Dermis blood vessel endothelial cell (primary cell): ENCODE results near the gene GRIN2A. TPM values are rescaled to one million over a fixed set of nuclear protein-coding genes. Genes with fewer than 3 reads are reported as not detected.
A peak's percentile ranks its signal among the peaks of the same experiment; 100 is the strongest.

ENCODE experiments used
- DNase-seq: peaks from one replicate; pipeline ENCODE4 v3.0.0; 2010
- total RNA-seq: library from RNA; depleted of rRNA; stranded (reverse); fragments of >200 nt; gene quantifications from 2 replicates; pipeline ENCODE4 v1.2.3, GENCODE V29; 2014

GRIN2A gene
- total RNA-seq, result not detected in 2 replicates

GRCh38 chr16:10182222-10183053 lies at the start of gene GRIN2A:
Gene GRIN2A, minus strand, starts transcription at chr16:10182428. Its CDS starts 2,017 bp downstream, at chr16:10180411.
- DNase-seq, result peak; percentile 1

- no peak for DNase-seq
Measured at GRCh38 chr16:10231563-10231962, 49.3 kb upstream of the GRIN2A start.

- DNase-seq, result no peak
Measured at GRCh38 chr16:10228779-10229178, 46.6 kb upstream of the GRIN2A start.

GRCh38 chr16:10226987-10227306 lies 44.7 kb upstream of the GRIN2A start:
- DNase-seq, result no peak

- DNase-seq, result no peak
Measured at GRCh38 chr16:10226141-10226986, 44.1 kb upstream of the GRIN2A start.

GRCh38 chr16:10225653-10226052 lies 43.4 kb upstream of the GRIN2A start:
- no peak for DNase-seq

- DNase-seq, result no peak
Measured at GRCh38 chr16:10224850-10225249, 42.6 kb upstream of the GRIN2A start.

GRCh38 chr16:10220942-10221341 lies 38.7 kb upstream of the GRIN2A start:
- no peak for DNase-seq

- no peak for DNase-seq
Measured at GRCh38 chr16:10219742-10220141, 37.5 kb upstream of the GRIN2A start.

- no peak for DNase-seq
Measured at GRCh38 chr16:10218490-10219206, 36.4 kb upstream of the GRIN2A start.

GRCh38 chr16:10213748-10214147 lies 31.5 kb upstream of the GRIN2A start:
- no peak for DNase-seq

- no peak for DNase-seq
Measured at GRCh38 chr16:10210944-10211343, 28.7 kb upstream of the GRIN2A start.

- DNase-seq, result no peak
Measured at GRCh38 chr16:10206865-10207264, 24.6 kb upstream of the GRIN2A start.

GRCh38 chr16:10206215-10206614 lies 24.0 kb upstream of the GRIN2A start:
- DNase-seq, result no peak

- no peak for DNase-seq
Measured at GRCh38 chr16:10205688-10206087, 23.5 kb upstream of the GRIN2A start.

- DNase-seq, result no peak
Measured at GRCh38 chr16:10202649-10203048, 20.4 kb upstream of the GRIN2A start.

- no peak for DNase-seq
Measured at GRCh38 chr16:10200637-10201586, 18.7 kb upstream of the GRIN2A start.

GRCh38 chr16:10196999-10197398 lies 14.8 kb upstream of the GRIN2A start:
- DNase-seq, result no peak

GRCh38 chr16:10191096-10191495 lies 8.9 kb upstream of the GRIN2A start:
- no peak for DNase-seq

GRCh38 chr16:10189861-10190390 lies 7.7 kb upstream of the GRIN2A start:
- no peak for DNase-seq

GRCh38 chr16:10188236-10188635 lies 6.0 kb upstream of the GRIN2A start:
- DNase-seq, result no peak
